GM23248 (cell line): Measurements from ENCODE around the gene THSD4.
"Not testable (repeated sequence)": the region's sequence is repeated elsewhere in the genome, so short reads cannot be mapped to it uniquely, and the experiment has no call there.

Experiments
- EZH2 ChIP-seq: fragments of 200-600 bp; sonication (generic); IDR thresholded peaks from 2 replicates; pipeline ENCODE4 v1.6.1; 2018; ENCODE audit warnings: antibody characterized with exemption, mild to moderate bottlenecking; ENCODE audit not compliant: insufficient read depth, poor library complexity, severe bottlenecking
- EZH2phosphoT487 ChIP-seq: fragments of 200-600 bp; sonication (generic); IDR thresholded peaks from 2 replicates; pipeline ENCODE4 v1.6.1; 2018; ENCODE audit warnings: antibody characterized with exemption, moderate library complexity, mild to moderate bottlenecking, low read depth; ENCODE audit not compliant: insufficient read depth

- TF ChIP-seq EZH2, EZH2phosphoT487: not testable (repeated sequence)
These were observed 257.5 kb downstream of the THSD4 start for GRCh38 chr15:71372769-71373168.
